ENCODE measurements around the gene DNAH2.

GRCh38 chr17:7833011-7833794, 115.7 kb downstream of the DNAH2 start:
- TF ChIP-seq CTCF (conservative IDR thresholded peaks at IDR 0.05 in 1 of 2, IDR thresholded peaks at IDR 0.05 in 1 of 2; ENCODE audit: extremely low read depth in 1 of 2, insufficient read depth in 1 of 2, low read depth in 1 of 2, low read length in 2 of 2) (no peak), EZH2 (IDR thresholded peaks at IDR 0.05; ENCODE audit: borderline replicate concordance, low read length) (no peak)

Measured in mammary epithelial cell (primary cell).